Kidney (tissue), 14 donors: ENCODE measurements around the gene CALCOCO1. TPM values are rescaled to one million over a fixed set of nuclear protein-coding genes. Genes with fewer than 3 reads are reported as not detected.

Experiments used
- DNase-seq, 5 donors: peaks; one replicate each; pipeline ENCODE4 v3.0.0-alpha.2; 2013 to 2020
- FAIRE-seq: peaks from 2 replicates; lab custom pipeline; 2012; peaks lifted over from hg19 to GRCh38; lab: Jason Lieb, UNC
- H3K27ac ChIP-seq, 2 donors: one replicate each; pipeline ENCODE4 v1.7.0; 2013; ENCODE audit warnings: low read depth in 2 of 2, low read length in 2 of 2, inconsistent platforms in 1 of 2
- H3K27me3 ChIP-seq: one replicate; pipeline ENCODE4 v1.7.1; 2013; ENCODE audit warnings: low read length, inconsistent platforms; ENCODE audit not compliant: control insufficient read depth, insufficient read depth
- H3K36me3 ChIP-seq, 3 donors: one replicate each; pipeline versions ENCODE4 v1.7.0 to v1.7.1; 2013; ENCODE audit warnings: low read length in 3 of 3, control low read depth in 1 of 3, inconsistent platforms in 1 of 3; ENCODE audit not compliant: insufficient read depth in 3 of 3, control insufficient read depth in 2 of 3
- H3K4me1 ChIP-seq, 3 donors: one replicate each; pipeline versions ENCODE4 v1.7.0 to v1.7.1; 2013; ENCODE audit warnings: low read length in 3 of 3, inconsistent platforms in 1 of 3, low read depth in 1 of 3; ENCODE audit not compliant: control insufficient read depth in 2 of 3, insufficient read depth in 2 of 3
- H3K4me3 ChIP-seq, 3 donors: one replicate each; pipeline versions ENCODE4 v1.7.0 to v1.8.1; 2013; ENCODE audit warnings: low read length in 3 of 3, control low read depth in 1 of 3, inconsistent platforms in 1 of 3
- H3K9ac ChIP-seq, 3 donors: one replicate each; pipeline versions ENCODE4 v1.7.0 to v1.7.1; 2013; ENCODE audit warnings: low read length in 3 of 3, control low read depth in 1 of 3, inconsistent platforms in 1 of 3
- H3K9me3 ChIP-seq, 3 donors: one replicate each; pipeline versions ENCODE4 v1.7.0 to v1.7.1; 2013; ENCODE audit warnings: low read length in 3 of 3, control low read depth in 1 of 3, inconsistent platforms in 1 of 3; ENCODE audit not compliant: control insufficient read depth in 2 of 3, insufficient read depth in 1 of 3
- intact Hi-C: fragments of 100-400 bp; cut with DNase I; formaldehyde crosslinking; loops from one replicate; pipeline ENCODE4 v1.11.1; 2022
- polyA plus RNA-seq: library from polyadenylated mRNA; stranded (reverse); fragments of 350-450 nt; fragmentation: Illumina TruSeq; extraction: RNeasy Lipid Tissue Mini Kit (QIAGEN cat#74804); gene quantifications from one replicate; pipeline ENCODE4 v1.2.3, GENCODE V29; 2014; ENCODE audit warnings: low read depth, low replicate concordance; ENCODE audit not compliant: insufficient read depth
- total RNA-seq: library from RNA; stranded (reverse); fragmentation: NEBNext Ultra II Directional; extraction: Animal tissue kit (Norgen Biotek cat#: 25700); gene quantifications from one replicate; pipeline ENCODE4 v1.2.1, GENCODE V29; 2021
- TF ChIP-seq, protein P1 (sequence below): IDR thresholded peaks from 3 replicates; pipeline ENCODE4 v1.5.1; 2012; ENCODE audit warnings: mild to moderate bottlenecking, moderate library complexity, borderline replicate concordance; ENCODE audit not compliant: insufficient read depth; ENCODE audit errors: extremely low read depth
- donor health status: control.
- donor health status: control.
- donor health status: control.
- donor health status: control.
- donor health status: control.
- donor health status: DM: yes; HTN: yes; CAD: no.
- donor health status: Normal renal cell carcinoma (clear cell type).

The CALCOCO1 gene
- total and polyA plus RNA-seq, 2 donors from 2014 or later: 82.2 to 109 TPM

DNA sequence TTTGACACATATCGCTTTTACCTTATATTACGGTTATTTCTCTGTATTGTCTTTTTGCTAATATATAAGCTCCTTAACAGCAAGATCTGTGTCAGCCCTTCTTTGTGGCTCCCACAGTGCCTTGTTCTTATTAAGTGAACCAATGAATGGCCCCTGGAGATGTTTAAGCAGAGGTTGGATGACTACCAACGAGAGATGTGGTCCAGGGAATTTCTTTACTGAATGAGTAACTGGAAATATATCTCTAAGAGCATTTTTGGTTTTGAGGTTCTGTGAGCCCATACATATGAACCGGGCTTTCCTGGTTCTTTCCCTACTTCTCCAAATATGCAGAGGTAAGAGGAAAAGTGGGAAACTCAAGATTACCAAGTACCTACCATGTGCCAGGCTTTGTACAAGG, 23.5 kb downstream of the CALCOCO1 start:
- Histone ChIP-seq H3K9me3 (no peaks in the 10 kb centered on the region), H3K36me3 (no peaks in the 10 kb centered on the region), H3K9ac (no peak overlapping the region), H3K27me3 (peaks cover 15% of the 10 kb centered on the region), H3K4me3 (no peak overlapping the region), H3K27ac (no peak overlapping the region), H3K4me1 (no peaks in the 10 kb centered on the region)
- TF ChIP-seq, protein P1, sequence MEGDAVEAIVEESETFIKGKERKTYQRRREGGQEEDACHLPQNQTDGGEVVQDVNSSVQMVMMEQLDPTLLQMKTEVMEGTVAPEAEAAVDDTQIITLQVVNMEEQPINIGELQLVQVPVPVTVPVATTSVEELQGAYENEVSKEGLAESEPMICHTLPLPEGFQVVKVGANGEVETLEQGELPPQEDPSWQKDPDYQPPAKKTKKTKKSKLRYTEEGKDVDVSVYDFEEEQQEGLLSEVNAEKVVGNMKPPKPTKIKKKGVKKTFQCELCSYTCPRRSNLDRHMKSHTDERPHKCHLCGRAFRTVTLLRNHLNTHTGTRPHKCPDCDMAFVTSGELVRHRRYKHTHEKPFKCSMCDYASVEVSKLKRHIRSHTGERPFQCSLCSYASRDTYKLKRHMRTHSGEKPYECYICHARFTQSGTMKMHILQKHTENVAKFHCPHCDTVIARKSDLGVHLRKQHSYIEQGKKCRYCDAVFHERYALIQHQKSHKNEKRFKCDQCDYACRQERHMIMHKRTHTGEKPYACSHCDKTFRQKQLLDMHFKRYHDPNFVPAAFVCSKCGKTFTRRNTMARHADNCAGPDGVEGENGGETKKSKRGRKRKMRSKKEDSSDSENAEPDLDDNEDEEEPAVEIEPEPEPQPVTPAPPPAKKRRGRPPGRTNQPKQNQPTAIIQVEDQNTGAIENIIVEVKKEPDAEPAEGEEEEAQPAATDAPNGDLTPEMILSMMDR: no peak
- FAIRE-seq (no peak), DNase-seq (no peak)
- intact Hi-C loops: loop anchor here (5.0 kb wide), 1 partner anchor 44 kb away; no protein-coding TSS in a partner anchor

GRCh38 chr12:53701518-53702264, 25.6 kb downstream of the CALCOCO1 start:
- FAIRE-seq: no peak
- no peaks in the 10 kb centered on the region for H3K36me3 ChIP-seq
- H3K9me3 ChIP-seq: no peaks in the 10 kb centered on the region
- H3K9ac ChIP-seq: no peak overlapping the region
- H3K4me1 ChIP-seq: peaks cover 0 to under 1% (median 0%) of the 10 kb centered on the region in 3 donors
- DNase-seq: peak; percentile 76 to 90 (median 87)
- H3K4me3 ChIP-seq: no peak overlapping the region
- H3K27ac ChIP-seq: no peak overlapping the region
- H3K27me3 ChIP-seq: peaks cover 20% of the 10 kb centered on the region
- TF ChIP-seq, protein P1: peak; percentile 97
- intact Hi-C loops: loop anchor here (5.0 kb wide), 1 partner anchor 46 kb away; no protein-coding TSS in a partner anchor

DNA sequence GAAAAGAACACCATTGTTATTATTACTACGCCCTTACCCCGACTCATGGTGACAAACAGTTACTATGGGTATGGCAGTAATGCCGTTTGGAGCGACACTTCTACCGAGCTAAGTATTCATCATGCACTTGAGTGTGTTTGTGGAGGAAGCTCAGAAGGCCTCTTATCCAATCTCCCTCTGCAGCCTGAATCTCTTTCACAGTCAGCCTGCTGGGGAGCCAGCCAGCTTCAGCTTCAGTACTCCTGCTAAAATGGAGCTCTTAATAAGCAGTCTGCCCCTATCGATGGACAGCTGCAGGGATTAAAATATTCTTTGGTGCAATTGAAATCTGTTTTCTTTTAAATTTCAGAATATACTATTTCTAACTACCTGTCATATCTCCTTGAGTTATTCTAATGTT, 26.7 kb downstream of the CALCOCO1 start:
- H3K4me3 ChIP-seq: no peak overlapping the region
- no peaks in the 10 kb centered on the region for H3K9me3 ChIP-seq
- TF ChIP-seq, protein P1: no peak
- no peak overlapping the region for H3K9ac ChIP-seq
- H3K36me3 ChIP-seq: no peaks in the 10 kb centered on the region
- peaks cover 0 to 5% (median 0%) of the 10 kb centered on the region in 3 donors for H3K4me1 ChIP-seq
- H3K27ac ChIP-seq: no peak overlapping the region
- intact Hi-C loops: loop anchor here (5.0 kb wide), 1 partner anchor 47 kb away; no protein-coding TSS in a partner anchor
- peaks cover 20% of the 10 kb centered on the region for H3K27me3 ChIP-seq
- DNase-seq: no peak
- no peak for FAIRE-seq
